T-helper 17 cell (primary cell): ENCODE measurements around the gene NFYC. TPM values are rescaled to one million over a fixed set of nuclear protein-coding genes. Genes with fewer than 3 reads are reported as not detected.
A peak's percentile ranks its signal among the peaks of the same experiment; 100 is the strongest.

Experiments used
- ATAC-seq: fragments of 150-1000 bp; cut with Tn5 transposase; 2 replicates; pipeline ENCODE4 v1.10.0; 2021; ENCODE audit warnings: mild to moderate bottlenecking, moderate library complexity
- DNase-seq, 3 donors: peaks; one replicate each; pipeline versions ENCODE4 v3.0.0 to v3.0.0-alpha.2; 2020 to 2021
- H3K9me3 ChIP-seq: one replicate; pipeline ENCODE4 v1.7.0; 2013; ENCODE audit warnings: low read length, mild to moderate bottlenecking; ENCODE audit not compliant: control insufficient read depth, poor library complexity, severe bottlenecking
- H3K27ac Mint-ChIP-seq: one replicate; pipeline ENCODE4 v1.8.0; 2022; ENCODE audit warnings: mild to moderate bottlenecking, moderate library complexity, mixed read lengths
- H3K27me3 Mint-ChIP-seq: one replicate; pipeline ENCODE4 v1.8.0; 2022; ENCODE audit warnings: mixed read lengths
- H3K36me3 Mint-ChIP-seq: one replicate; pipeline ENCODE4 v1.8.0; 2022; ENCODE audit warnings: low read depth, mixed read lengths
- H3K4me1 Mint-ChIP-seq: one replicate; pipeline ENCODE4 v1.8.0; 2022; ENCODE audit warnings: mild to moderate bottlenecking, mixed read lengths
- H3K4me3 Mint-ChIP-seq: one replicate; pipeline ENCODE4 v1.8.0; 2022; ENCODE audit warnings: mild to moderate bottlenecking, moderate library complexity, mixed read lengths
- total RNA-seq, 4 donors: library from RNA in 2 of 4; stranded (reverse) in 2 of 4; gene quantifications; one replicate each; pipeline ENCODE4 v1.2.3 and lab custom pipeline; 2022 to 2026

Gene NFYC
- total RNA-seq, 2 donors from 2014 or later, result 42.3 to 45.7 TPM

- Mint-ChIP-seq H3K4me1 (peaks cover 7% of the 10 kb centered on the region), H3K36me3 (no peaks in the 10 kb centered on the region), H3K4me3 (peak overlapping the region; percentile 85), H3K27ac (peak overlapping the region; percentile 57), H3K27me3 (no peaks in the 10 kb centered on the region)
- H3K9me3 ChIP-seq, result no peaks in the 10 kb centered on the region
- ATAC-seq (no peak), DNase-seq (no peak)
These were observed 127.6 kb downstream of the NFYC start for GRCh38 chr1:40819101-40819500.

- no peak for ATAC-seq
- H3K36me3 Mint-ChIP-seq, result no peaks in the 10 kb centered on the region
- peaks cover 18% of the 10 kb centered on the region for H3K4me1 Mint-ChIP-seq
- H3K27ac Mint-ChIP-seq, result no peak overlapping the region
- no peaks in the 10 kb centered on the region for H3K27me3 Mint-ChIP-seq
- no peaks in the 10 kb centered on the region for H3K9me3 ChIP-seq
- no peak for DNase-seq
- no peak overlapping the region for H3K4me3 Mint-ChIP-seq
These were observed 128.8 kb downstream of the NFYC start for GRCh38 chr1:40820251-40820797.

Other genes starting within 250 kb of the NFYC start
- 1 to 10 TPM; 2.1 to 2.8 TPM for gene ZFP69B, start 241.2 kb upstream of the NFYC start, total RNA-seq
- gene ZFP69, start 214.4 kb upstream of the NFYC start, total RNA-seq, result 1 to 10 TPM; 3.1 to 3.4 TPM
- gene EXO5, start 182.9 kb upstream of the NFYC start, total RNA-seq, result 1 to 10 TPM; 4.4 to 7.4 TPM
- gene ZNF684, start 160.1 kb upstream of the NFYC start, total RNA-seq, result 1 to 10 TPM; 3.3 to 4.7 TPM
- 1 to 10 TPM; 1.7 to 2.1 TPM for gene RIMS3, start 26.0 kb upstream of the NFYC start, total RNA-seq
- under 1 TPM; 0.17 to 0.86 TPM for gene KCNQ4, start 92.1 kb downstream of the NFYC start, total RNA-seq
- 10 to 100 TPM; 17.2 to 23.6 TPM for gene CITED4, start 170.7 kb downstream of the NFYC start, total RNA-seq